Colon (tissue), 2 donors: ENCODE data around the gene JPH2.
"Not testable (repeated sequence)": the region's sequence is repeated elsewhere in the genome, so short reads cannot be mapped to it uniquely, and the experiment has no call there.

Source experiments
- FAIRE-seq: peaks from 2 replicates; lab custom pipeline; 2012; peaks lifted over from hg19 to GRCh38; lab: Jason Lieb, UNC
- donor health status: control.
- donor health status: control.

JPH2 gene

GRCh38 chr20:44159125-44159524 is 27.9 kb downstream of the JPH2 start:
- FAIRE-seq: no peak

- no peak for FAIRE-seq
Observed at GRCh38 chr20:44157061-44157460, 29.9 kb downstream of the JPH2 start.

GRCh38 chr20:44154521-44155001 is 32.4 kb downstream of the JPH2 start:
- no peak for FAIRE-seq

GRCh38 chr20:44153636-44154043 is 33.3 kb downstream of the JPH2 start:
- no peak for FAIRE-seq

GRCh38 chr20:44151621-44152416 is 35.2 kb downstream of the JPH2 start:
- FAIRE-seq: no peak

- FAIRE-seq: no peak
Observed at GRCh38 chr20:44146272-44146671, 40.7 kb downstream of the JPH2 start.

- no peak for FAIRE-seq
Observed at GRCh38 chr20:44145131-44145775, 41.7 kb downstream of the JPH2 start.

- no peak for FAIRE-seq
Observed at GRCh38 chr20:44143936-44144335, 43.1 kb downstream of the JPH2 start.

- no peak for FAIRE-seq
Observed at GRCh38 chr20:44142413-44142812, 44.6 kb downstream of the JPH2 start.

- no peak for FAIRE-seq
Observed at GRCh38 chr20:44141873-44142272, 45.1 kb downstream of the JPH2 start.

- no peak for FAIRE-seq
Observed at GRCh38 chr20:44138867-44139266, 48.1 kb downstream of the JPH2 start.

- FAIRE-seq: no peak
Observed at GRCh38 chr20:44137266-44137801, 49.7 kb downstream of the JPH2 start.

- FAIRE-seq: no peak
Observed at GRCh38 chr20:44136579-44137265, 50.3 kb downstream of the JPH2 start.

- FAIRE-seq: no peak
Observed at GRCh38 chr20:44135417-44136204, 51.4 kb downstream of the JPH2 start.

- no peak for FAIRE-seq
Observed at GRCh38 chr20:44135012-44135412, 52.0 kb downstream of the JPH2 start.

- FAIRE-seq: no peak
Observed at GRCh38 chr20:44133424-44133823, 53.6 kb downstream of the JPH2 start.

- FAIRE-seq: no peak
Observed at GRCh38 chr20:44131704-44132103, 55.3 kb downstream of the JPH2 start.

- FAIRE-seq: no peak
Observed at GRCh38 chr20:44129911-44130718, 56.9 kb downstream of the JPH2 start.

GRCh38 chr20:44129300-44129699 is 57.7 kb downstream of the JPH2 start:
- not testable (repeated sequence) for FAIRE-seq

- FAIRE-seq: no peak
Observed at GRCh38 chr20:44126445-44126844, 60.5 kb downstream of the JPH2 start.
